Measurements from ENCODE around the gene HDAC8. TPM values are rescaled to one million over a fixed set of nuclear protein-coding genes. Genes with fewer than 3 reads are reported as not detected.
A peak's percentile ranks its signal among the peaks of the same experiment; 100 is the strongest.

The HDAC8 gene
- total and polyA plus RNA-seq, 9 of the 15 experiments (the other 6 are each of a cell fraction or from before 2014, with no cell fraction given), result 18.9 to 53.8 (median 28.7) TPM

GRCh38 chrX:72461766-72462165, 110.9 kb downstream of the HDAC8 start:
- no peak overlapping the region for H3K4me3 ChIP-seq
- H3K27ac ChIP-seq (ENCODE audit: extremely low read depth, low read depth, low read length), result no peak overlapping the region
- no peaks in the 10 kb centered on the region for H3K27me3 ChIP-seq (ENCODE audit: control insufficient read depth in 2 of 2, insufficient read depth in 2 of 2, low read length in 2 of 2)
- POLR2A ChIA-PET, result no interaction called here
- ATAC-seq, result no peak
- CTCF ChIA-PET (ENCODE audit: low intra/inter-chr PET ratio), result no interaction called here
- intact Hi-C loops (cut with micrococcal nuclease), result no loop called here
- H3K9ac ChIP-seq (ENCODE audit: insufficient read depth in 1 of 2, low read depth in 2 of 2, low read length in 2 of 2), result no peak overlapping the region
- no peak overlapping the region for H2AFZ ChIP-seq (ENCODE audit: low read depth, low read length)
- in situ Hi-C loops (cut with MboI), result no loop called here
- H3K9me3 ChIP-seq (replicated peaks; ENCODE audit: control insufficient read depth, insufficient read depth, low read depth, low read length), result no peaks in the 10 kb centered on the region
- H3K36me3 ChIP-seq (ENCODE audit: control insufficient read depth, insufficient read depth, low read length), result peaks cover 5% of the 10 kb centered on the region; the same call in 1 of the 3 replicates
- 37% methylated on average over 5 of the region's 5 CpGs for WGBS (ENCODE audit: insufficient coverage, low coverage, missing lambda C conversion rate)
- H3K79me2 ChIP-seq (ENCODE audit: control insufficient read depth, insufficient read depth, low read length), result no peaks in the 10 kb centered on the region
- no peak for DNase-seq (ENCODE audit: extremely low read depth in 1 of 4, low spot score in 3 of 4)
- FAIRE-seq, result no peak
- H4K20me1 ChIP-seq (replicated peaks; ENCODE audit: control insufficient read depth, insufficient read depth, low read length), result no peaks in the 10 kb centered on the region
- H3K4me1 ChIP-seq (replicated peaks in 1 of 2; ENCODE audit: control insufficient read depth in 2 of 2, insufficient read depth in 2 of 2, low read length in 2 of 2), result peaks cover 0 to 7% of the 10 kb centered on the region in 2 experiments; a peak in 2 of 5 replicates
- TF ChIP-seq ZNF239 (CRISPR knock-in tag; IDR thresholded peaks at IDR 0.05) (peak; percentile 57; the same call in 1 of the 2 replicates), TFAP4 (CRISPR knock-in tag; IDR thresholded peaks at IDR 0.05; ENCODE audit: borderline replicate concordance) (no peak), PKNOX1 (IDR thresholded peaks at IDR 0.05) (no peak), ZNF764 (CRISPR knock-in tag; IDR thresholded peaks at IDR 0.05; ENCODE audit: low read depth) (no peak), MED1 (CRISPR knock-in tag; IDR thresholded peaks at IDR 0.05; ENCODE audit: borderline replicate concordance) (no peak), SNRNP70 (optimal IDR thresholded peaks at IDR 0.05; ENCODE audit: low read depth, low read length) (no peak), FOXK1 (CRISPR knock-in tag; IDR thresholded peaks at IDR 0.05; ENCODE audit: borderline replicate concordance) (no peak), E2F1 (CRISPR knock-in tag; IDR thresholded peaks at IDR 0.05) (no peak)
- BruUV-seq (replicated peaks), result no TSS peak
- no peak overlapping the region for H3K4me2 ChIP-seq (ENCODE audit: insufficient read depth, low read length)
- H3K9me1 ChIP-seq (ENCODE audit: control insufficient read depth, insufficient read depth, low read length), result no peaks in the 10 kb centered on the region
